Hepatocyte (in vitro differentiated cells): ENCODE measurements around the gene APBA1. TPM values are rescaled to one million over a fixed set of nuclear protein-coding genes. Genes with fewer than 3 reads are reported as not detected.

ENCODE experiments used
- DNase-seq: peaks from one replicate; pipeline ENCODE4 v3.0.0-alpha.2; 2016; ENCODE audit warnings: low spot score
- H2AFZ ChIP-seq: fragments of 200-600 bp; sonication (generic); 2 replicates; pipeline ENCODE4 v1.6.0; 2016; ENCODE audit warnings: antibody characterized with exemption, mild to moderate bottlenecking
- H3K27ac ChIP-seq: fragments of 200-600 bp; sonication (generic); 2 replicates; pipeline ENCODE4 v1.5.1; 2016; ENCODE audit warnings: mild to moderate bottlenecking
- H3K27me3 ChIP-seq: fragments of 200-600 bp; sonication (generic); 2 replicates; pipeline ENCODE4 v1.6.1; 2016
- H3K36me3 ChIP-seq: fragments of 200-600 bp; sonication (generic); replicated peaks from 2 replicates; pipeline ENCODE4 v1.5.1; 2016; ENCODE audit warnings: low read depth; ENCODE audit not compliant: insufficient read depth
- H3K4me1 ChIP-seq: fragments of 200-600 bp; sonication (generic); 2 replicates; pipeline ENCODE4 v1.5.1; 2016; ENCODE audit warnings: mild to moderate bottlenecking, moderate library complexity; ENCODE audit not compliant: insufficient read depth
- H3K4me2 ChIP-seq: fragments of 200-600 bp; sonication (generic); 2 replicates; pipeline ENCODE4 v1.6.0; 2016
- H3K4me3 ChIP-seq: fragments of 200-600 bp; sonication (generic); 2 replicates; pipeline ENCODE4 v1.5.1; 2016; ENCODE audit warnings: mild to moderate bottlenecking
- H3K79me2 ChIP-seq: fragments of 200-600 bp; sonication (generic); 2 replicates; pipeline ENCODE4 v1.6.0; 2017; ENCODE audit warnings: mild to moderate bottlenecking
- H3K9me2 ChIP-seq: fragments of 200-600 bp; sonication (generic); replicated peaks from 2 replicates; pipeline ENCODE4 v1.6.0; 2017; ENCODE audit warnings: mild to moderate bottlenecking; ENCODE audit not compliant: insufficient read depth
- H3K9me3 ChIP-seq: fragments of 200-600 bp; sonication (generic); 2 replicates; pipeline ENCODE4 v1.5.1; 2016; ENCODE audit warnings: low read depth, mild to moderate bottlenecking
- H4K20me1 ChIP-seq: fragments of 200-600 bp; sonication (generic); 2 replicates; pipeline ENCODE4 v1.6.0; 2016; ENCODE audit warnings: mild to moderate bottlenecking; ENCODE audit not compliant: insufficient read depth, poor library complexity, severe bottlenecking
- EZH2 ChIP-seq: fragments of 200-600 bp; sonication (generic); IDR thresholded peaks from 2 replicates; pipeline ENCODE4 v1.6.1; 2016; ENCODE audit warnings: antibody characterized with exemption, mild to moderate bottlenecking, borderline replicate concordance
- EZH2phosphoT487 ChIP-seq: fragments of 200-600 bp; sonication (generic); IDR thresholded peaks from one replicate; pipeline ENCODE4 v1.6.1; 2018; ENCODE audit warnings: antibody characterized with exemption, mild to moderate bottlenecking, low read depth, moderate library complexity; ENCODE audit not compliant: unreplicated experiment, severe bottlenecking
- WGBS: methylation state at CpG from one replicate; pipeline ENCODE4 v1.1.6; 2016; ENCODE audit warnings: low lambda C conversion rate; ENCODE audit errors: missing lambda C conversion rate; 5-methylcytosine and 5-hydroxymethylcytosine counted together
- polyA plus RNA-seq: library from polyadenylated mRNA; unstranded; fragments of >200 nt; fragmentation: Nextera tagmentation; extraction: Ambion mirVana; gene quantifications from 2 replicates; pipeline ENCODE4 v1.2.1, GENCODE V29; 2016
- total RNA-seq: library from RNA; depleted of rRNA; stranded (reverse); fragments of >200 nt; gene quantifications from 2 replicates; pipeline ENCODE4 v1.2.3, GENCODE V29; 2014
- TF ChIP-seq, protein P1 (sequence below): fragments of 200-600 bp; sonication (generic); IDR thresholded peaks from 2 replicates; pipeline ENCODE4 v1.5.1; 2016; ENCODE audit warnings: antibody characterized with exemption, mild to moderate bottlenecking; ENCODE audit not compliant: poor library complexity

The APBA1 gene
- total and polyA plus RNA-seq, 2 experiments from 2014 or later: 1.5 to 12.0 TPM

DNA sequence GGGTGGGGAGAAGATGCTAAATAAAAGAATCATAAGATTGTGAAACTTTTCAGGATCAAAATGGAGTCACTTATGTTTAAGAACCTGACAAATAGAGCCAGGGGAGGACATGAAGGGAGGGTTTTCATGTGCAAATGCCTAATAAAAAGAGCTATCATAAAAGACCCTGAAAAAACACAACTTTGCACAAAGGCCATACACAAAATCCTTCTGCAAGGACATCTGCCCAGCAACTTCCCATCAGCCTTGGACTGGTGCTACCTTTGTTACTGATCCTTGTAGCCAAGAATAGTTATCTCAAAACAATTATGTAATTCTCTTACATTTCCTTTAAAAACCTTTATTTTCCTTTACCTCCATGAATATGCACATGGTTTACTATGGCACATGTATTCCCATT is 63.0 kb downstream of the APBA1 start:
- H3K4me1 ChIP-seq: no peaks in the 10 kb centered on the region
- no peak for DNase-seq
- H3K79me2 ChIP-seq: no peaks in the 10 kb centered on the region
- no peak overlapping the region for H3K4me3 ChIP-seq
- no peaks in the 10 kb centered on the region for H3K36me3 ChIP-seq
- no peaks in the 10 kb centered on the region for H3K27me3 ChIP-seq
- H3K9me3 ChIP-seq: no peaks in the 10 kb centered on the region
- H4K20me1 ChIP-seq: no peaks in the 10 kb centered on the region
- H3K4me2 ChIP-seq: no peak overlapping the region
- TF ChIP-seq, protein P1, sequence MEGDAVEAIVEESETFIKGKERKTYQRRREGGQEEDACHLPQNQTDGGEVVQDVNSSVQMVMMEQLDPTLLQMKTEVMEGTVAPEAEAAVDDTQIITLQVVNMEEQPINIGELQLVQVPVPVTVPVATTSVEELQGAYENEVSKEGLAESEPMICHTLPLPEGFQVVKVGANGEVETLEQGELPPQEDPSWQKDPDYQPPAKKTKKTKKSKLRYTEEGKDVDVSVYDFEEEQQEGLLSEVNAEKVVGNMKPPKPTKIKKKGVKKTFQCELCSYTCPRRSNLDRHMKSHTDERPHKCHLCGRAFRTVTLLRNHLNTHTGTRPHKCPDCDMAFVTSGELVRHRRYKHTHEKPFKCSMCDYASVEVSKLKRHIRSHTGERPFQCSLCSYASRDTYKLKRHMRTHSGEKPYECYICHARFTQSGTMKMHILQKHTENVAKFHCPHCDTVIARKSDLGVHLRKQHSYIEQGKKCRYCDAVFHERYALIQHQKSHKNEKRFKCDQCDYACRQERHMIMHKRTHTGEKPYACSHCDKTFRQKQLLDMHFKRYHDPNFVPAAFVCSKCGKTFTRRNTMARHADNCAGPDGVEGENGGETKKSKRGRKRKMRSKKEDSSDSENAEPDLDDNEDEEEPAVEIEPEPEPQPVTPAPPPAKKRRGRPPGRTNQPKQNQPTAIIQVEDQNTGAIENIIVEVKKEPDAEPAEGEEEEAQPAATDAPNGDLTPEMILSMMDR: no peak
- TF ChIP-seq EZH2phosphoT487 (no peak), EZH2 (no peak)
- no peak overlapping the region for H2AFZ ChIP-seq
- H3K27ac ChIP-seq: no peak overlapping the region
- H3K9me2 ChIP-seq: no peaks in the 10 kb centered on the region

DNA sequence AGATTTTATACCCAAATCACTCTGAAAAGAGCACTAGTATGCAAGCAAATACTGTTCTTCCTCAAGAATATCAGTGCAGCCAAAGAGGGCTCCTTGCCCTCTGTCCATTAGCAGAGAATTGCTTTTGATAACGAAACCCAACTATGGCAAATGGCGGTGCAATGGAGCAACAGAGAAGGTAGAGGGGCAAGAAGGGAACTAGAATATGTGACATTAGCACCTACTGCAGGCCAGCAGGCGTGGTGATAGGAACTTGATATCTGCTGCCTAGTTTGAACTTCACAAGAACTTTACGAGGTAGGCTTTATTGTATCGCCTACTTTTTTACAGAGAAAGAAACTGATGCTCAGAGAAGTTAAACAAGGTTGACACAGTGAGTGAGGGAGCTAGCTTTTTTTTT is 66.1 kb downstream of the APBA1 start:
- Histone ChIP-seq H3K9me3 (no peaks in the 10 kb centered on the region), H4K20me1 (no peaks in the 10 kb centered on the region), H3K27ac (no peak overlapping the region), H3K27me3 (no peaks in the 10 kb centered on the region), H3K4me1 (no peaks in the 10 kb centered on the region), H3K36me3 (no peaks in the 10 kb centered on the region), H2AFZ (no peak overlapping the region), H3K79me2 (no peaks in the 10 kb centered on the region), H3K4me3 (no peak overlapping the region), H3K4me2 (no peak overlapping the region), H3K9me2 (no peaks in the 10 kb centered on the region)
- WGBS: 94% methylated on average over 5 of the region's 5 CpGs
- TF ChIP-seq, protein P1: no peak
- no peak for TF ChIP-seq EZH2phosphoT487
- TF ChIP-seq EZH2: no peak
- no peak for DNase-seq

DNA sequence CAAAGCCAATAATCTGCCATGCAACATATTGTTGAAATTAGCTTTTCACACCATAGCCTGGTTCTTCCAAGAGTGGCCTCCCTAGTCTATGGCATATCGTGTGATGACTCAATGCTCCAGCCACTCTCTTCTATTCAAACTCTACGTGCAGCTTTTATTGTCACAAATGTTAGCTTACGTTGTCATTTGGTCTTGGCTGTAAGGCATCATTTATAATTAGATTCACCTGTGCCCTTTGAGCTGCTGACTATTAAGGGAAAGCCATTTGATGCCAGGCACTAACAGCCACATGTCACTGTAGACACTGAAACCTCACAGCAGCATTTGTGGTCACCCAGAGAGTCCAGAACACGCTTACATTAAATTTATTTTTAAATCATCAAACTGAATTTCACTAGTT is 66.8 kb downstream of the APBA1 start:
- H3K27ac ChIP-seq: no peak overlapping the region
- no peak overlapping the region for H3K4me3 ChIP-seq
- H3K36me3 ChIP-seq: no peaks in the 10 kb centered on the region
- no peaks in the 10 kb centered on the region for H3K27me3 ChIP-seq
- H3K4me2 ChIP-seq: no peak overlapping the region
- no peaks in the 10 kb centered on the region for H3K79me2 ChIP-seq
- no peak overlapping the region for H2AFZ ChIP-seq
- 58% methylated on average over 4 of the region's 4 CpGs for WGBS
- H3K9me2 ChIP-seq: no peaks in the 10 kb centered on the region
- H3K4me1 ChIP-seq: no peaks in the 10 kb centered on the region
- no peaks in the 10 kb centered on the region for H3K9me3 ChIP-seq
- TF ChIP-seq EZH2phosphoT487: no peak
- no peaks in the 10 kb centered on the region for H4K20me1 ChIP-seq
- no peak for DNase-seq

DNA sequence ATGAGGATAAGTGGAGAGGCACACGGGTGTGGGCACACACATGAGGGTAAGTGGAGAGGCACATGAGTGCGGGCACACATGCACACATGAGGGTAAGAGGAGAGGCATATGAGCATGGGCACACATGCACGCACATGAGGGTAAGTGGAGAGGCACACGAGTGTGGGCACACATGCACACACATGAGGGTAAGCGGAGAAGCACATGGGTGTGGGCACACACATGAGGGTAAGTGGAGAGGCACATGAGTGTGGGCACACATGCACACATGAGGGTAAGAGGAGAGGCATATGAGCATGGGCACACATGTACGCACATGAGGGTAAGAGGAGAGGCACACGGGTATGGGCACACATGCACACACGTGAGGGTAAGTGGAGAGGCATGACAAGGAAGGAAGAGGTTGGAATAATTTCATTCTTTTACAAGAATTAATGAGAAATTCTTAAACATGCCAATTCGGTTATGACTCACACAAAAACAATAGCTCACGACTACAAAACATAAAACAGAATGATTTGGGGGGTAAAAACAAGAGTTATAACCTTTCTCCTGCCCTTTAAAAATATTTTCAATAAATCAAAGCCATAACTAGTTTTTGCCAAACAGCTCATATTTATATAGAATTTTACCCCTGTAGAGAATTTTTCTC is 67.5 kb downstream of the APBA1 start:
- TF ChIP-seq EZH2phosphoT487 (no peak), EZH2 (no peak)
- TF ChIP-seq, protein P1: no peak
- 95% methylated on average over 7 of the region's 10 CpGs for WGBS

More for the DNA sequence above, 67.5 kb downstream of the APBA1 start:
- Histone ChIP-seq H3K4me1 (no peaks in the 10 kb centered on the region), H2AFZ (no peak overlapping the region), H3K79me2 (no peaks in the 10 kb centered on the region), H3K36me3 (no peaks in the 10 kb centered on the region), H3K27me3 (no peaks in the 10 kb centered on the region), H4K20me1 (no peaks in the 10 kb centered on the region), H3K9me3 (no peaks in the 10 kb centered on the region), H3K9me2 (no peaks in the 10 kb centered on the region), H3K4me2 (no peak overlapping the region), H3K4me3 (no peak overlapping the region), H3K27ac (no peak overlapping the region)
- no peak for DNase-seq
